Measurements from ENCODE around the gene SEC22A. TPM values are rescaled to one million over a fixed set of nuclear protein-coding genes. Genes with fewer than 3 reads are reported as not detected.

SEC22A gene
- total and polyA plus RNA-seq, 4 donors, result 6.9 to 47.7 (median 11.9) TPM

DNA sequence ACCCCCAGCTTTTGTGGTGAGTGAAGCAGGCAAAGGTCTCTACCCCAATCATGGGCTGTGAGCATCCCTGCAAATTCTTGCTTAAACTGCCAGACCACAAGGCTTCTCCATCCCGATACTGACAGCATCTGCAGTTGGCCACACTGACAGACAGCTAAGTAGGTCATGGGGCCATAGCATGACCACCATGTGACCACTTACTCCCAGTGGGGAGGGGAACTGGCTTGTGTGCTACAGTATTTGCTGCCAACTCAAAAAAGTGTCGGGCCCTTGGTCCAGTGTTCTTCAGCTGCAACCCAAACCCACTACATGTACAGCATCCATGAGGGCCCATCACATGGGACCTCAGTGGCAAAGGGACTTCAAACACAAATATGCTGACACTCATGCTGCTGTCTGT is 103.4 kb downstream of the SEC22A start:
- no peak for ATAC-seq (ENCODE audit: insufficient read depth, low FRiP score)
- 84 to 87% methylated on average over 2 of the region's 2 CpGs for WGBS, 2 donors
- TF ChIP-seq, protein P1, sequence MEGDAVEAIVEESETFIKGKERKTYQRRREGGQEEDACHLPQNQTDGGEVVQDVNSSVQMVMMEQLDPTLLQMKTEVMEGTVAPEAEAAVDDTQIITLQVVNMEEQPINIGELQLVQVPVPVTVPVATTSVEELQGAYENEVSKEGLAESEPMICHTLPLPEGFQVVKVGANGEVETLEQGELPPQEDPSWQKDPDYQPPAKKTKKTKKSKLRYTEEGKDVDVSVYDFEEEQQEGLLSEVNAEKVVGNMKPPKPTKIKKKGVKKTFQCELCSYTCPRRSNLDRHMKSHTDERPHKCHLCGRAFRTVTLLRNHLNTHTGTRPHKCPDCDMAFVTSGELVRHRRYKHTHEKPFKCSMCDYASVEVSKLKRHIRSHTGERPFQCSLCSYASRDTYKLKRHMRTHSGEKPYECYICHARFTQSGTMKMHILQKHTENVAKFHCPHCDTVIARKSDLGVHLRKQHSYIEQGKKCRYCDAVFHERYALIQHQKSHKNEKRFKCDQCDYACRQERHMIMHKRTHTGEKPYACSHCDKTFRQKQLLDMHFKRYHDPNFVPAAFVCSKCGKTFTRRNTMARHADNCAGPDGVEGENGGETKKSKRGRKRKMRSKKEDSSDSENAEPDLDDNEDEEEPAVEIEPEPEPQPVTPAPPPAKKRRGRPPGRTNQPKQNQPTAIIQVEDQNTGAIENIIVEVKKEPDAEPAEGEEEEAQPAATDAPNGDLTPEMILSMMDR (IDR thresholded peaks at IDR 0.05; ENCODE audit: control extremely low read depth, extremely low read depth), result no peak
- H3K27me3 ChIP-seq (ENCODE audit: control insufficient read depth in 3 of 3, insufficient read depth in 3 of 3, low read length in 2 of 3), result no peaks in the 10 kb centered on the region
- H3K9ac ChIP-seq (ENCODE audit: insufficient read depth in 1 of 2, low read length in 2 of 2), result no peak overlapping the region
- H3K36me3 ChIP-seq (ENCODE audit: control insufficient read depth in 4 of 4, insufficient read depth in 4 of 4, low read length in 4 of 4), result peaks cover 0 to 12% (median 3%) of the 10 kb centered on the region in 4 donors
- DNase-seq, result no peak
- H3K9me3 ChIP-seq (ENCODE audit: control insufficient read depth in 4 of 4, insufficient read depth in 3 of 4, low read length in 3 of 4), result peaks cover 0 to 9% (median 0%) of the 10 kb centered on the region in 4 donors
- no peaks in the 10 kb centered on the region for H3K4me1 ChIP-seq (ENCODE audit: control insufficient read depth in 5 of 5, insufficient read depth in 5 of 5, low read length in 5 of 5)
- no peak overlapping the region for H3K27ac ChIP-seq (ENCODE audit: low read depth in 1 of 2, low read length in 1 of 2)
- H3K4me3 ChIP-seq, result no peak overlapping the region

DNA sequence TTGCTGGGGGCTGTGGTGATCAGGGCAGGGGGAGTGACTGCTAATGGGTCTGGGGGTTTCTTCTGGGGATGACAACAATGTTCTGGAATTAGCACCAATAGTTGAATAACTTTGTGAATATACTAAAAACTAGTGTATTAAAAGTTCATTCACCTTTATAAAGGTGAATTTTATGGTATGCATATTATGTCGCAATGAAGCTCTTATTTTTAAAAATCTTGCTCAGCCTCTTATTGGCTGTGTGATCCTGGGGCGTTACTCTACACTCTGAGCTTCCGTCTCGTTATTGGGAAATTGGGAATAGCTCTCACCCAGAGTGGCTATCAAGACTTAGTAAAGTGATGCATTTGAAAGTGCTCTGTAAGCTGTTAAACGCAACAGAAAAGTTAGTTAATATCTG is 105.3 kb downstream of the SEC22A start:
- ATAC-seq (ENCODE audit: insufficient read depth, low FRiP score) (no peak), DNase-seq (no peak)
- Histone ChIP-seq H3K36me3 (ENCODE audit: control insufficient read depth in 4 of 4, insufficient read depth in 4 of 4, low read length in 4 of 4) (peaks cover 0 to 16% (median 2%) of the 10 kb centered on the region in 4 donors), H3K9me3 (ENCODE audit: control insufficient read depth in 4 of 4, insufficient read depth in 3 of 4, low read length in 3 of 4) (peaks cover 0 to 9% (median 0%) of the 10 kb centered on the region in 4 donors), H3K9ac (ENCODE audit: insufficient read depth in 1 of 2, low read length in 2 of 2) (no peak overlapping the region), H3K4me1 (ENCODE audit: control insufficient read depth in 5 of 5, insufficient read depth in 5 of 5, low read length in 5 of 5) (no peaks in the 10 kb centered on the region), H3K27me3 (ENCODE audit: control insufficient read depth in 3 of 3, insufficient read depth in 3 of 3, low read length in 2 of 3) (no peaks in the 10 kb centered on the region), H3K4me3 (no peak overlapping the region), H3K27ac (ENCODE audit: low read depth in 1 of 2, low read length in 1 of 2) (no peak overlapping the region)
- TF ChIP-seq, protein P1 (IDR thresholded peaks at IDR 0.05; ENCODE audit: control extremely low read depth, extremely low read depth), result no peak
- WGBS, 2 donors, result 82 to 89% methylated on average over 5 of the region's 5 CpGs

DNA sequence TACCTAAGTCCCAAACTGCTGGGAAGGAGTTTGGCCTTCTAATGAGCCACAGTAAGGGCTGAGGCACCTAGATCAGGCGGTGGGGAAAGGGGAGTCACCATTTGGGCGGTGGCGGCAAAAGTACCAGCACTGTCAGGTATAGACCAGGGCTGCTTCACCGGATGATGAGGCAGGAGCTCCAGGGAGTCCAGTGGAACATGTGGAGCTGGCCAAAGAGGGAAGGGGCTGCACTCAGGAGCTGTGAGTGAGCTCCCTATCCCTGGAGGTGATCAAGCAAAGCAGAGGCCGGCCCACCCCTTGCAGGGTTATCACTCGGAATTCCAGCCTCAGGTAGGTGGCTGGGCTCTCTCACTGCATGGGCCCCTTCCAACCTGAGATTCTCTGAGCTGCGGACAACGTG is 108.4 kb downstream of the SEC22A start:
- no peak overlapping the region for H3K4me3 ChIP-seq
- ATAC-seq (ENCODE audit: insufficient read depth, low FRiP score) (no peak), DNase-seq (no peak)
- 94 to 97% methylated on average over 8 of the region's 8 CpGs for whole genome bisulfite sequencing, 2 donors
- peaks cover 0 to 20% (median 3%) of the 10 kb centered on the region in 4 donors for H3K36me3 ChIP-seq (ENCODE audit: control insufficient read depth in 4 of 4, insufficient read depth in 4 of 4, low read length in 4 of 4)
- no peak overlapping the region for H3K27ac ChIP-seq (ENCODE audit: low read depth in 1 of 2, low read length in 1 of 2)
- TF ChIP-seq, protein P1 (IDR thresholded peaks at IDR 0.05; ENCODE audit: control extremely low read depth, extremely low read depth), result no peak
- H3K27me3 ChIP-seq (ENCODE audit: control insufficient read depth in 3 of 3, insufficient read depth in 3 of 3, low read length in 2 of 3), result no peaks in the 10 kb centered on the region
- H3K4me1 ChIP-seq (ENCODE audit: control insufficient read depth in 5 of 5, insufficient read depth in 5 of 5, low read length in 5 of 5), result no peaks in the 10 kb centered on the region
- no peak overlapping the region for H3K9ac ChIP-seq (ENCODE audit: insufficient read depth in 1 of 2, low read length in 2 of 2)
- H3K9me3 ChIP-seq (ENCODE audit: control insufficient read depth in 4 of 4, insufficient read depth in 3 of 4, low read length in 3 of 4), result peaks cover 0 to 4% (median 0%) of the 10 kb centered on the region in 4 donors

GRCh38 chr3:123310741-123311140 is 109.0 kb downstream of the SEC22A start:
- no peaks in the 10 kb centered on the region for H3K4me1 ChIP-seq (ENCODE audit: control insufficient read depth in 5 of 5, insufficient read depth in 5 of 5, low read length in 5 of 5)
- no peaks in the 10 kb centered on the region for H3K27me3 ChIP-seq (ENCODE audit: control insufficient read depth in 3 of 3, insufficient read depth in 3 of 3, low read length in 2 of 3)
- DNase-seq (no peak), ATAC-seq (ENCODE audit: insufficient read depth, low FRiP score) (no peak)
- H3K27ac ChIP-seq (ENCODE audit: low read depth in 1 of 2, low read length in 1 of 2), result no peak overlapping the region
- TF ChIP-seq, protein P1 (IDR thresholded peaks at IDR 0.05; ENCODE audit: control extremely low read depth, extremely low read depth), result no peak
- peaks cover 0 to 15% (median 3%) of the 10 kb centered on the region in 4 donors for H3K36me3 ChIP-seq (ENCODE audit: control insufficient read depth in 4 of 4, insufficient read depth in 4 of 4, low read length in 4 of 4)
- H3K9me3 ChIP-seq (ENCODE audit: control insufficient read depth in 4 of 4, insufficient read depth in 3 of 4, low read length in 3 of 4), result peaks cover 0 to under 1% (median 0%) of the 10 kb centered on the region in 4 donors
- H3K4me3 ChIP-seq, result no peak overlapping the region
- WGBS, 2 donors, result 70 to 82% methylated on average over 6 of the region's 6 CpGs
- no peak overlapping the region for H3K9ac ChIP-seq (ENCODE audit: insufficient read depth in 1 of 2, low read length in 2 of 2)

Measured in lung (tissue), 12 donors.